CD4-positive, alpha-beta T cell treated with Interleukin-2 at 100 ng/mL for 4 hours (primary cell): ENCODE measurements around the gene CLCNKA.

Experiments used
- DNase-seq: peaks from one replicate; pipeline ENCODE4 v3.0.0-alpha.2; 2020; ENCODE audit warnings: low spot score

Gene CLCNKA

DNA sequence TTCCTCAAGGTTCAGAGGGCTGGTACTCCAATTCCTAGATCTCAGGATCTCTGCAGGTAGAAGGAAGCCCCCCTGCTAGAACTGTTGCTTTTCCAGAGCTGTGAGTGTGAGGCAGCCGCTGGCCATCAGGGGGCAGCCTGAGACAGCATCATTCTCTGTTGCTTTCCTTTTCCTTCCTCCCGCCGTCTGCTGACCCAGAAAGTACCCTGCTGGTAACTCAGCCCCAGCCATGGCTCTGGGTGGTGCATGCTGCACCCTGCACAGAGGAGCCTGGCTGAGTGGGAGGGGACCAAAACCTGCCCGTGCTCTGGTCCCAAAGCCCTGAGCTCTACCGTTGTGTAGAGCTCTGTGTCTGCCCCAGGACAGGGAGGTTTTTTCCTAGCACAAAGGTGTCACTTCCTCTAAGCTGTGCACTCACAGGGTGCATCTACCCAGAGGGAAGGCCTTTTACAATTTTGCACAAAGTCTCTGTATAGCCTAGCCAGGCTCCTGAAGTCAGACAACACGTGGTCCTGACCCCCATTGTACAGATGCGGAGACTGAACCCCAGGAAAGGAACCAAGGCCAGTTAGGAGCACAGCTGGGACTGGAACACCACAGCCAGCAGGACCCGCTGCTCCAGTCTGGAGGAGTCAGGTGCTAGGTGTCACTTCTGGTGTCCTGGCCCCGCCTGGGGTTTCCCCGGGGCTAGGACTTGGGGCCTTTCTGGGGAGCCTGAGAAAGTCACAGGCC lies 57.3 kb downstream of the CLCNKA start:
- DNase-seq: peak; percentile 78

GRCh38 chr1:16080422-16081150 lies 58.8 kb downstream of the CLCNKA start:
- no peak for DNase-seq

DNA sequence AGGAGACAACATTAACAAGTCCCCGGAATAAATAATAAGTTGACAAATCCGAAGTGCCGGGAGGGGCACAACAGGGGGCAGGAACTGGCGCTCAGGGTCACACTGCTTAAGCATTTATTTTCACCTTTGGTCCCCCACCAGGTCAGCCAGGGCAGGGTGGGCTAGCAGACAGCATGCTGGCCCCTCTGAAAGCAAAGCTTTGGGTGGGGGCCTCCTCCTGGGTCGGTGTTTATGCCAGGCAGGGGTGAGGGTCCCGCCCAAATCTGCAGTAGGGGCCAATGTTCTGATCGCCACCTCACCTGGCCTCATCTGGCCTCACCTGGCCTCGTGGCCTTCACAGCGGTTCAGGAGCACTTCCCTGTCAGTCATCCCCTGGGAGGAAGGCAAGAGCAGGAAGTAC lies 59.8 kb downstream of the CLCNKA start:
- DNase-seq: no peak

DNA sequence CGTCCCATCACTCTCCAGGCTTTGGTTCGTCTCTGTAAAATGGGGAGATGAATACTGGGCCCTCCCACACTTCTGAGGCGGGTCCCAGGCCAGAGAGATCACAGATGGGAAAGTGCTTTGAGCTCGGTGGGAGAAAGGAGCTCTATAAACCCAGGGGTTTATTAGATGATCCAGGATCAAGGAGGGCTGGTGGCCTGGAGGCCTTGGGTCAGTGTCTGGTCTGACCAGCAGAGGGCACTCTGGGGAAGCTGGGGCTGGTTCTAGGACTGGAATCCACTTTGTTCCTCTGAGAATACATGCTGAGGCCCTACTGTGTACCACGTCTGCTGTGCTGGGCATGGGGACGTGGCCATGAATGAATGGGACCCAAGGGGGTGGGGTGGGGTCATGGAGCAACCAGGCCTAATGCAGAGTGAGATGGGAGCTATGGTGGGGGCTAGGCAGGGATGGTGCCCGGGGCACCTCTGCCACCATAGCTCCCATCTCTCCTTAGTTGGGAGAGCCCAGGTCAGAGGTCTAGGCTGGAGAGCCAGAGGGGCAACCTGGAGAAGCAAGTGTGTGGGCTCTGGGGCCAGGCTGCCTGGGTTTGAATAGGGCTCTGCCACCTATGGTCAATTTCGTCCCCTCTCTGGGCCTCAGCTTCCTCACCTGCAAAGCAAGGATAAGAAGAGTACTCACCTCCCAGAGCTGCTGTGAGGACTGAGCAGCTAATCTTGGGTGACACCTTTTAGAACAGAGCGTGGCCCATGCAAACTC lies 60.6 kb downstream of the CLCNKA start:
- peak; percentile 64 for DNase-seq

DNA sequence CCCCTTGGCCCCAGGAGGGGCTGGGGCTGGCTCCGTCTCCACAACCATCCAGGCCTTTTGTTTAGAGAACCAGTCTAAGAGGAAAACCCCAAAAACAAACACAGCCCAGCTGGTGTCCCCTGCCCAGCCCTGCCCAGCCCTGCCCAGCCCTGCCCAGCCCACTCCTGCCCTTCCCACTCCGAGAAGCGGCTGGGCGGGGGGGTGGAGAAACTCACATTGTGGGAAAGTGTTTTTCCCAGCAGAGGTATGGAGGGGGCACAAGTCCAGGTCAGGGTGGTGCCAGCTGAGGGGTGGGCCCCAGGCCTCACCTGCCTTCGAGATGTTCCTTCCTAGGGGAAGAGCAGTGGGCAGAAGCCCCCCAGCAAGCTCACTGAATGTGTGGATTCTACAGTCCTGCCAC lies 61.6 kb downstream of the CLCNKA start:
- DNase-seq: no peak
